ENCODE results near the gene ACER1.
A peak's percentile ranks its signal among the peaks of the same experiment; 100 is the strongest.
"Not testable (repeated sequence)": the region's sequence is repeated elsewhere in the genome, so short reads cannot be mapped to it uniquely, and the experiment has no call there.

ACER1 gene

GRCh38 chr19:6324757-6325156 is 8.7 kb downstream of the ACER1 start:
- ChIA-PET POLR2A (no interaction called here), CTCF (no interaction called here)
- no peak overlapping the region for H3K4me3 ChIP-seq (ENCODE audit: control insufficient read depth in 1 of 7, extremely low read depth in 1 of 7, insufficient read depth in 4 of 7, low read depth in 2 of 7, low read length in 6 of 7)
- no peaks in the 10 kb centered on the region for H3K9me3 ChIP-seq (ENCODE audit: control extremely low read depth in 1 of 5, control insufficient read depth in 4 of 5, insufficient read depth in 2 of 5, low read depth in 1 of 5, low read length in 4 of 5)
- DNase-seq: no peak
- 93% methylated on average over 3 of the region's 4 CpGs for WGBS (ENCODE audit: insufficient coverage)
- no peaks in the 10 kb centered on the region for H3K36me3 ChIP-seq (ENCODE audit: control insufficient read depth in 4 of 4, insufficient read depth in 4 of 4, low read length in 3 of 4)
- H3K27ac ChIP-seq (ENCODE audit: insufficient read depth in 1 of 2, low read depth in 1 of 2, low read length in 2 of 2, poor library complexity in 1 of 2, severe bottlenecking in 2 of 2): no peak overlapping the region
- no peaks in the 10 kb centered on the region for H3K27me3 ChIP-seq (replicated peaks in 2 of 5; ENCODE audit: control insufficient read depth in 4 of 5, insufficient read depth in 5 of 5, low read length in 4 of 5)
- no peaks in the 10 kb centered on the region for H3K4me1 ChIP-seq (ENCODE audit: control extremely low read depth in 1 of 4, control insufficient read depth in 4 of 4, insufficient read depth in 4 of 4, low read length in 3 of 4)

- Histone ChIP-seq H3K4me1 (ENCODE audit: control extremely low read depth in 1 of 4, control insufficient read depth in 4 of 4, insufficient read depth in 4 of 4, low read length in 3 of 4) (no peaks in the 10 kb centered on the region), H3K9me3 (ENCODE audit: control extremely low read depth in 1 of 5, control insufficient read depth in 4 of 5, insufficient read depth in 2 of 5, low read depth in 1 of 5, low read length in 4 of 5) (no peaks in the 10 kb centered on the region), H3K4me3 (ENCODE audit: control insufficient read depth in 1 of 7, extremely low read depth in 1 of 7, insufficient read depth in 4 of 7, low read depth in 2 of 7, low read length in 6 of 7) (no peak overlapping the region), H3K36me3 (ENCODE audit: control insufficient read depth in 4 of 4, insufficient read depth in 4 of 4, low read length in 3 of 4) (no peaks in the 10 kb centered on the region), H3K27ac (ENCODE audit: insufficient read depth in 1 of 2, low read depth in 1 of 2, low read length in 2 of 2, poor library complexity in 1 of 2, severe bottlenecking in 2 of 2) (no peak overlapping the region), H3K27me3 (replicated peaks in 2 of 5; ENCODE audit: control insufficient read depth in 4 of 5, insufficient read depth in 5 of 5, low read length in 4 of 5) (no peaks in the 10 kb centered on the region)
- POLR2A ChIA-PET: no interaction called here
- CTCF ChIA-PET: no interaction called here
- 83% methylated on average over 2 of the region's 3 CpGs for WGBS (ENCODE audit: insufficient coverage)
- DNase-seq: no peak
These were observed 11.1 kb downstream of the ACER1 start for GRCh38 chr19:6322284-6322683.

- H3K27me3 ChIP-seq (replicated peaks in 2 of 5; ENCODE audit: control insufficient read depth in 4 of 5, insufficient read depth in 5 of 5, low read length in 4 of 5): no peaks in the 10 kb centered on the region
- no peaks in the 10 kb centered on the region for H3K4me1 ChIP-seq (ENCODE audit: control extremely low read depth in 1 of 4, control insufficient read depth in 4 of 4, insufficient read depth in 4 of 4, low read length in 3 of 4)
- CTCF ChIA-PET: interaction anchor here (0.9 to 1.1 kb wide), 3 partner anchors 20 to 297 kb away, joined by 3 to 4 read pairs (median 3); no protein-coding TSS in a partner anchor
- WGBS (ENCODE audit: insufficient coverage): 46% methylated on average over 2 of the region's 4 CpGs
- peaks cover 0 to 3% (median 0%) of the 10 kb centered on the region in 5 experiments for H3K9me3 ChIP-seq (ENCODE audit: control extremely low read depth in 1 of 5, control insufficient read depth in 4 of 5, insufficient read depth in 2 of 5, low read depth in 1 of 5, low read length in 4 of 5)
- POLR2A ChIA-PET: interaction anchor here (0.7 kb wide), 1 partner anchor 478 kb away, joined by 3 read pairs; no protein-coding TSS in a partner anchor
- DNase-seq: no peak
- no peak overlapping the region for H3K27ac ChIP-seq (ENCODE audit: insufficient read depth in 1 of 2, low read depth in 1 of 2, low read length in 2 of 2, poor library complexity in 1 of 2, severe bottlenecking in 2 of 2)
- no peak overlapping the region for H3K4me3 ChIP-seq (ENCODE audit: control insufficient read depth in 1 of 7, extremely low read depth in 1 of 7, insufficient read depth in 4 of 7, low read depth in 2 of 7, low read length in 6 of 7)
- no peaks in the 10 kb centered on the region for H3K36me3 ChIP-seq (ENCODE audit: control insufficient read depth in 4 of 4, insufficient read depth in 4 of 4, low read length in 3 of 4)
These were observed 14.0 kb downstream of the ACER1 start for GRCh38 chr19:6319376-6319775.

- WGBS (ENCODE audit: insufficient coverage): 90% methylated on average over 4 of the region's 5 CpGs
- DNase-seq: peak in 1 of 3 donors; percentile 10
- Histone ChIP-seq H3K27me3 (replicated peaks in 2 of 5; ENCODE audit: control insufficient read depth in 4 of 5, insufficient read depth in 5 of 5, low read length in 4 of 5) (no peaks in the 10 kb centered on the region), H3K36me3 (ENCODE audit: control insufficient read depth in 4 of 4, insufficient read depth in 4 of 4, low read length in 3 of 4) (no peaks in the 10 kb centered on the region), H3K4me1 (ENCODE audit: control extremely low read depth in 1 of 4, control insufficient read depth in 4 of 4, insufficient read depth in 4 of 4, low read length in 3 of 4) (no peaks in the 10 kb centered on the region), H3K4me3 (ENCODE audit: control insufficient read depth in 1 of 7, extremely low read depth in 1 of 7, insufficient read depth in 4 of 7, low read depth in 2 of 7, low read length in 6 of 7) (no peak overlapping the region), H3K27ac (ENCODE audit: insufficient read depth in 1 of 2, low read depth in 1 of 2, low read length in 2 of 2, poor library complexity in 1 of 2, severe bottlenecking in 2 of 2) (no peak overlapping the region), H3K9me3 (ENCODE audit: control extremely low read depth in 1 of 5, control insufficient read depth in 4 of 5, insufficient read depth in 2 of 5, low read depth in 1 of 5, low read length in 4 of 5) (peaks cover 0 to 4% (median under 1%) of the 10 kb centered on the region in 5 experiments)
- POLR2A ChIA-PET: interaction anchor here (0.7 kb wide), 1 partner anchor 478 kb away, joined by 3 read pairs; no protein-coding TSS in a partner anchor
- CTCF ChIA-PET: interaction anchor here (1.1 kb wide), 1 partner anchor 28 kb away, joined by 3 read pairs; no protein-coding TSS in a partner anchor
These were observed 14.6 kb downstream of the ACER1 start for GRCh38 chr19:6318772-6319171.

GRCh38 chr19:6315646-6316045 is 17.8 kb downstream of the ACER1 start:
- H3K27ac ChIP-seq (ENCODE audit: insufficient read depth in 1 of 2, low read depth in 1 of 2, low read length in 2 of 2, poor library complexity in 1 of 2, severe bottlenecking in 2 of 2); POLR2A ChIA-PET; H3K4me3 ChIP-seq (ENCODE audit: control insufficient read depth in 1 of 7, extremely low read depth in 1 of 7, insufficient read depth in 4 of 7, low read depth in 2 of 7, low read length in 6 of 7); H3K36me3 ChIP-seq (ENCODE audit: control insufficient read depth in 4 of 4, insufficient read depth in 4 of 4, low read length in 3 of 4); H3K9me3 ChIP-seq (ENCODE audit: control extremely low read depth in 1 of 5, control insufficient read depth in 4 of 5, insufficient read depth in 2 of 5, low read depth in 1 of 5, low read length in 4 of 5); H3K4me1 ChIP-seq (ENCODE audit: control extremely low read depth in 1 of 4, control insufficient read depth in 4 of 4, insufficient read depth in 4 of 4, low read length in 3 of 4); H3K27me3 ChIP-seq (replicated peaks in 2 of 5; ENCODE audit: control insufficient read depth in 4 of 5, insufficient read depth in 5 of 5, low read length in 4 of 5); DNase-seq: not testable (repeated sequence)
- CTCF ChIA-PET: interaction anchor here (0.6 kb wide), 1 partner anchor 41 kb away, joined by 3 read pairs; no protein-coding TSS in a partner anchor
- 96% methylated on average over 4 of the region's 5 CpGs for WGBS (ENCODE audit: insufficient coverage)

- Histone ChIP-seq H3K36me3 (ENCODE audit: control insufficient read depth in 4 of 4, insufficient read depth in 4 of 4, low read length in 3 of 4) (no peaks in the 10 kb centered on the region), H3K27me3 (replicated peaks in 2 of 5; ENCODE audit: control insufficient read depth in 4 of 5, insufficient read depth in 5 of 5, low read length in 4 of 5) (peaks cover 0 to 2% (median 0%) of the 10 kb centered on the region in 5 experiments), H3K4me1 (ENCODE audit: control extremely low read depth in 1 of 4, control insufficient read depth in 4 of 4, insufficient read depth in 4 of 4, low read length in 3 of 4) (no peaks in the 10 kb centered on the region), H3K27ac (ENCODE audit: insufficient read depth in 1 of 2, low read depth in 1 of 2, low read length in 2 of 2, poor library complexity in 1 of 2, severe bottlenecking in 2 of 2) (no peak overlapping the region), H3K4me3 (ENCODE audit: control insufficient read depth in 1 of 7, extremely low read depth in 1 of 7, insufficient read depth in 4 of 7, low read depth in 2 of 7, low read length in 6 of 7) (no peak overlapping the region), H3K9me3 (ENCODE audit: control extremely low read depth in 1 of 5, control insufficient read depth in 4 of 5, insufficient read depth in 2 of 5, low read depth in 1 of 5, low read length in 4 of 5) (peaks cover 0 to 8% (median 7%) of the 10 kb centered on the region in 5 experiments)
- DNase-seq: no peak
- CTCF ChIA-PET: no interaction called here
- POLR2A ChIA-PET: no interaction called here
- 67% methylated on average over 1 of the region's 5 CpGs for WGBS (ENCODE audit: insufficient coverage)
These were observed 19.9 kb downstream of the ACER1 start for GRCh38 chr19:6313398-6313969.

- H3K9me3 ChIP-seq (ENCODE audit: control extremely low read depth in 1 of 5, control insufficient read depth in 4 of 5, insufficient read depth in 2 of 5, low read depth in 1 of 5, low read length in 4 of 5): peaks cover 0 to 8% (median 7%) of the 10 kb centered on the region in 5 experiments
- no peak overlapping the region for H3K4me3 ChIP-seq (ENCODE audit: control insufficient read depth in 1 of 7, extremely low read depth in 1 of 7, insufficient read depth in 4 of 7, low read depth in 2 of 7, low read length in 6 of 7)
- DNase-seq: no peak
- no peaks in the 10 kb centered on the region for H3K4me1 ChIP-seq (ENCODE audit: control extremely low read depth in 1 of 4, control insufficient read depth in 4 of 4, insufficient read depth in 4 of 4, low read length in 3 of 4)
- POLR2A ChIA-PET: no interaction called here
- no peaks in the 10 kb centered on the region for H3K36me3 ChIP-seq (ENCODE audit: control insufficient read depth in 4 of 4, insufficient read depth in 4 of 4, low read length in 3 of 4)
- H3K27ac ChIP-seq (ENCODE audit: insufficient read depth in 1 of 2, low read depth in 1 of 2, low read length in 2 of 2, poor library complexity in 1 of 2, severe bottlenecking in 2 of 2): no peak overlapping the region
- H3K27me3 ChIP-seq (replicated peaks in 2 of 5; ENCODE audit: control insufficient read depth in 4 of 5, insufficient read depth in 5 of 5, low read length in 4 of 5): peaks cover 0 to 2% (median 0%) of the 10 kb centered on the region in 5 experiments
- WGBS (ENCODE audit: insufficient coverage): 86% methylated on average over 7 of the region's 9 CpGs
- CTCF ChIA-PET: no interaction called here
These were observed 21.4 kb downstream of the ACER1 start for GRCh38 chr19:6312018-6312417.
